HTERT RPE-1 (cell line): Measurements from ENCODE around the gene SLC35E3.
"Not testable (repeated sequence)": the region's sequence is repeated elsewhere in the genome, so short reads cannot be mapped to it uniquely, and the experiment has no call there.

Experiments used
- in situ Hi-C: fragments of 300-500 bp; cut with MboI; formaldehyde crosslinking; loops from 4 replicates; pipeline ENCODE4 v1.14.3; 2020; ENCODE audit warnings: low sequenced_read_pairs

The SLC35E3 gene

GRCh38 chr12:68793975-68794652, 48.1 kb downstream of the SLC35E3 start:
- in situ Hi-C loops: no loop called here

GRCh38 chr12:68794653-68795251, 48.8 kb downstream of the SLC35E3 start:
- in situ Hi-C loops: no loop called here

GRCh38 chr12:68796399-68796798, 50.4 kb downstream of the SLC35E3 start:
- in situ Hi-C loops: no loop called here

- in situ Hi-C loops: no loop called here
Measured at GRCh38 chr12:68798882-68799234, 52.9 kb downstream of the SLC35E3 start.

- in situ Hi-C loops: no loop called here
Measured at GRCh38 chr12:68800294-68800693, 54.3 kb downstream of the SLC35E3 start.

GRCh38 chr12:68801124-68801523, 55.1 kb downstream of the SLC35E3 start:
- in situ Hi-C loops: not testable (repeated sequence)

- in situ Hi-C loops: not testable (repeated sequence)
Measured at GRCh38 chr12:68802372-68802745, 56.4 kb downstream of the SLC35E3 start.

GRCh38 chr12:68802911-68803651, 57.1 kb downstream of the SLC35E3 start:
- in situ Hi-C loops: not testable (repeated sequence)

- in situ Hi-C loops: no loop called here
Measured at GRCh38 chr12:68803948-68804656, 58.1 kb downstream of the SLC35E3 start.

- in situ Hi-C loops: no loop called here
Measured at GRCh38 chr12:68804657-68805591, 58.9 kb downstream of the SLC35E3 start.

- in situ Hi-C loops: no loop called here
Measured at GRCh38 chr12:68805592-68806120, 59.7 kb downstream of the SLC35E3 start.

GRCh38 chr12:68806488-68807237, 60.7 kb downstream of the SLC35E3 start:
- in situ Hi-C loops: no loop called here

- in situ Hi-C loops: not testable (repeated sequence)
Measured at GRCh38 chr12:68807274-68807575, 61.2 kb downstream of the SLC35E3 start.

- in situ Hi-C loops: no loop called here
Measured at GRCh38 chr12:68807576-68808387, 61.8 kb downstream of the SLC35E3 start, which contains the start of gene MDM2. TSS of gene MDM2 (plus strand) at chr12:68808177. CDS start at chr12:68808478, 301 bp downstream.

GRCh38 chr12:68808388-68809189, 62.6 kb downstream of the SLC35E3 start:
- in situ Hi-C loops: no loop called here

GRCh38 chr12:68809190-68810026, 63.4 kb downstream of the SLC35E3 start:
- in situ Hi-C loops: no loop called here

GRCh38 chr12:68810027-68810389, 64.0 kb downstream of the SLC35E3 start:
- in situ Hi-C loops: not testable (repeated sequence)
